GM23248 (cell line): Measurements from ENCODE around the gene RASAL3. TPM values are rescaled to one million over a fixed set of nuclear protein-coding genes. Genes with fewer than 3 reads are reported as not detected.

Source experiments
- DNase-seq: peaks from one replicate; pipeline ENCODE4 v3.0.0-alpha.2; 2015
- H2AFZ ChIP-seq: fragments of 200-600 bp; sonication (generic); 2 replicates; pipeline ENCODE4 v1.6.1; 2016; ENCODE audit warnings: antibody characterized with exemption
- H3F3A ChIP-seq: fragments of 200-600 bp; sonication (generic); 2 replicates; pipeline ENCODE4 v1.6.1; 2016; ENCODE audit warnings: mild to moderate bottlenecking, antibody characterized with exemption, mixed run types; ENCODE audit not compliant: insufficient read depth
- H3K27ac ChIP-seq: fragments of 200-600 bp; sonication (generic); 2 replicates; pipeline ENCODE4 v1.5.1; 2016; ENCODE audit warnings: mild to moderate bottlenecking
- H3K27me3 ChIP-seq: fragments of 200-600 bp; sonication (generic); replicated peaks from 2 replicates; pipeline ENCODE4 v1.6.1; 2016; ENCODE audit warnings: mild to moderate bottlenecking; ENCODE audit not compliant: insufficient read depth
- H3K36me3 ChIP-seq: fragments of 200-600 bp; sonication (generic); 2 replicates; pipeline ENCODE4 v1.6.1; 2016; ENCODE audit warnings: low read depth, mild to moderate bottlenecking
- H3K4me1 ChIP-seq: fragments of 200-600 bp; sonication (generic); 2 replicates; pipeline ENCODE4 v1.6.1; 2016; ENCODE audit warnings: mild to moderate bottlenecking; ENCODE audit not compliant: insufficient read depth
- H3K4me2 ChIP-seq: fragments of 200-600 bp; sonication (generic); one replicate; pipeline ENCODE4 v1.6.1; 2016; ENCODE audit warnings: mild to moderate bottlenecking; ENCODE audit not compliant: unreplicated experiment
- H3K4me3 ChIP-seq: fragments of 200-600 bp; sonication (generic); 2 replicates; pipeline ENCODE4 v1.5.1; 2016; ENCODE audit warnings: mild to moderate bottlenecking
- H3K79me2 ChIP-seq: fragments of 200-600 bp; sonication (generic); 2 replicates; pipeline ENCODE4 v1.6.1; 2016; ENCODE audit warnings: mild to moderate bottlenecking; ENCODE audit not compliant: insufficient read depth
- H3K9ac ChIP-seq: fragments of 200-600 bp; sonication (generic); 2 replicates; pipeline ENCODE4 v1.6.1; 2016; ENCODE audit warnings: mild to moderate bottlenecking
- H3K9me2 ChIP-seq: fragments of 200-600 bp; sonication (generic); 2 replicates; pipeline ENCODE4 v1.6.1; 2016; ENCODE audit warnings: mixed run types, mild to moderate bottlenecking, moderate library complexity; ENCODE audit not compliant: insufficient read depth
- H3K9me3 ChIP-seq: fragments of 200-600 bp; sonication (generic); one replicate; pipeline ENCODE4 v1.6.1; 2017; ENCODE audit warnings: low read depth
- H4K20me1 ChIP-seq: fragments of 200-600 bp; sonication (generic); 2 replicates; pipeline ENCODE4 v1.6.0; 2016; ENCODE audit not compliant: insufficient read depth
- EZH2 ChIP-seq: fragments of 200-600 bp; sonication (generic); IDR thresholded peaks from 2 replicates; pipeline ENCODE4 v1.6.1; 2018; ENCODE audit warnings: antibody characterized with exemption, mild to moderate bottlenecking; ENCODE audit not compliant: insufficient read depth, poor library complexity, severe bottlenecking
- EZH2phosphoT487 ChIP-seq: fragments of 200-600 bp; sonication (generic); IDR thresholded peaks from 2 replicates; pipeline ENCODE4 v1.6.1; 2018; ENCODE audit warnings: antibody characterized with exemption, moderate library complexity, mild to moderate bottlenecking, low read depth; ENCODE audit not compliant: insufficient read depth
- WGBS, 2 experiments: methylation state at CpG; one replicate each; pipeline ENCODE4 v1.1.6; 2015 to 2017; ENCODE audit warnings: low lambda C conversion rate in 2 of 2, low coverage in 1 of 2; ENCODE audit errors: missing lambda C conversion rate in 2 of 2; 5-methylcytosine and 5-hydroxymethylcytosine counted together
- in situ Hi-C: fragments of 300-500 bp; cut with MboI; formaldehyde crosslinking; loops from 2 replicates; pipeline ENCODE4 v1.15.0; 2020
- polyA plus RNA-seq: library from polyadenylated mRNA; unstranded; fragments of >200 nt; fragmentation: Nextera tagmentation; extraction: Ambion mirVana; gene quantifications from 2 replicates; pipeline ENCODE4 v1.2.1, GENCODE V29; 2016
- total RNA-seq: library from RNA; depleted of rRNA; stranded (reverse); fragments of >200 nt; shearing (Covaris generic); gene quantifications from 2 replicates; pipeline ENCODE4 v1.2.3, GENCODE V29; 2014

The RASAL3 gene
- total and polyA plus RNA-seq, 2 experiments from 2014 or later: not detected

- 23 to 28% methylated on average over 21 to 25 of the region's 25 CpGs for WGBS, 2 experiments
Measured at GRCh38 chr19:15463861-15464371, 428 bp downstream of the RASAL3 start.

GRCh38 chr19:15461694-15462093 lies 2.6 kb downstream of the RASAL3 start:
- no peak for TF ChIP-seq EZH2
- no peak for TF ChIP-seq EZH2phosphoT487
- no peak for DNase-seq
- Histone ChIP-seq H3K36me3 (no peaks in the 10 kb centered on the region), H3K79me2 (no peaks in the 10 kb centered on the region), H3K9me2 (no peaks in the 10 kb centered on the region), H3K4me1 (no peaks in the 10 kb centered on the region), H3K9me3 (no peaks in the 10 kb centered on the region), H3K4me3 (no peak overlapping the region), H4K20me1 (no peaks in the 10 kb centered on the region), H3K27ac (no peak overlapping the region), H3K9ac (no peak overlapping the region), H2AFZ (no peak overlapping the region), H3F3A (no peaks in the 10 kb centered on the region), H3K27me3 (peaks cover 22% of the 10 kb centered on the region), H3K4me2 (no peak overlapping the region)
- in situ Hi-C loops: no loop called here
- 75 to 81% methylated on average over 2 of the region's 2 CpGs for WGBS, 2 experiments

More at GRCh38 chr19:15463861-15464371, 428 bp downstream of the RASAL3 start:
- TF ChIP-seq EZH2 (no peak), EZH2phosphoT487 (no peak)
- no peak for DNase-seq
- Histone ChIP-seq H3F3A (no peaks in the 10 kb centered on the region), H3K4me2 (no peak overlapping the region), H2AFZ (no peak overlapping the region), H3K27ac (no peak overlapping the region), H3K79me2 (no peaks in the 10 kb centered on the region), H4K20me1 (no peaks in the 10 kb centered on the region), H3K36me3 (no peaks in the 10 kb centered on the region), H3K4me3 (no peak overlapping the region), H3K4me1 (no peaks in the 10 kb centered on the region), H3K9me3 (no peaks in the 10 kb centered on the region), H3K9ac (no peak overlapping the region), H3K9me2 (no peaks in the 10 kb centered on the region), H3K27me3 (peaks cover 15% of the 10 kb centered on the region)
- in situ Hi-C loops: no loop called here

- H3F3A ChIP-seq: no peaks in the 10 kb centered on the region
- DNase-seq: no peak
- TF ChIP-seq EZH2 (no peak), EZH2phosphoT487 (no peak)
- no peak overlapping the region for H3K4me3 ChIP-seq
- 11 to 14% methylated on average over 43 to 54 of the region's 54 CpGs for WGBS, 2 experiments
- no peak overlapping the region for H3K9ac ChIP-seq
- no peaks in the 10 kb centered on the region for H3K9me3 ChIP-seq
- H3K9me2 ChIP-seq: no peaks in the 10 kb centered on the region
- no peak overlapping the region for H2AFZ ChIP-seq
- no peak overlapping the region for H3K27ac ChIP-seq
- no peaks in the 10 kb centered on the region for H4K20me1 ChIP-seq
- H3K4me2 ChIP-seq: no peak overlapping the region
- no peaks in the 10 kb centered on the region for H3K4me1 ChIP-seq
- H3K36me3 ChIP-seq: no peaks in the 10 kb centered on the region
- H3K27me3 ChIP-seq: peaks cover 29% of the 10 kb centered on the region
- no peaks in the 10 kb centered on the region for H3K79me2 ChIP-seq
- in situ Hi-C loops: no loop called here
Measured at GRCh38 chr19:15457701-15458484, 6.5 kb downstream of the RASAL3 start.

GRCh38 chr19:15456871-15457700 lies 7.3 kb downstream of the RASAL3 start:
- H3K9me2 ChIP-seq: no peaks in the 10 kb centered on the region
- no peak overlapping the region for H3K9ac ChIP-seq
- peaks cover 1% of the 10 kb centered on the region; the same call in 1 of the 2 replicates for H3F3A ChIP-seq
- in situ Hi-C loops: no loop called here
- no peaks in the 10 kb centered on the region for H3K36me3 ChIP-seq
- H3K4me3 ChIP-seq: no peak overlapping the region
- H3K4me1 ChIP-seq: no peaks in the 10 kb centered on the region
- no peak for TF ChIP-seq EZH2
- TF ChIP-seq EZH2phosphoT487: no peak
- H3K27me3 ChIP-seq: peaks cover 29% of the 10 kb centered on the region
- peak; percentile 21 for DNase-seq
- WGBS, 2 experiments: 3 to 5% methylated on average over 38 to 52 of the region's 86 CpGs
- no peaks in the 10 kb centered on the region for H3K9me3 ChIP-seq
- H2AFZ ChIP-seq: no peak overlapping the region
- no peaks in the 10 kb centered on the region for H4K20me1 ChIP-seq
- no peak overlapping the region for H3K4me2 ChIP-seq
- H3K79me2 ChIP-seq: no peaks in the 10 kb centered on the region
- no peak overlapping the region for H3K27ac ChIP-seq
